HL-60 (cell line): ENCODE data around the gene NSRP1.
"Not testable (repeated sequence)": the region's sequence is repeated elsewhere in the genome, so short reads cannot be mapped to it uniquely, and the experiment has no call there.

ENCODE experiments used
- DNase-seq, 2 experiments: peaks; one replicate each; pipeline ENCODE4 v3.0.0-alpha.2; 2010 to 2020; ENCODE audit warnings: low read depth in 1 of 2, low spot score in 1 of 2
- H3K27ac ChIP-seq: fragments of 250-450 bp; sonication (Bioruptor Pico); replicated peaks from 2 replicates; pipeline ENCODE4 v1.5.1; 2020; ENCODE audit warnings: mild to moderate bottlenecking, moderate library complexity
- H3K27me3 ChIP-seq: fragments of 250-450 bp; sonication (Bioruptor Pico); 2 replicates; pipeline ENCODE4 v1.5.1; 2021; ENCODE audit warnings: mild to moderate bottlenecking, moderate library complexity; ENCODE audit not compliant: insufficient read depth, poor library complexity, severe bottlenecking
- H3K4me3 ChIP-seq: replicated peaks from 2 replicates; pipeline ENCODE4 v1.5.1; 2011; ENCODE audit warnings: mild to moderate bottlenecking, control low read depth, low read length; ENCODE audit not compliant: insufficient read depth
- GABPA ChIP-seq: IDR thresholded peaks from 2 replicates; pipeline ENCODE4 v1.6.1; 2012; ENCODE audit warnings: low read depth
- POLR2AphosphoS5 ChIP-seq: IDR thresholded peaks from 2 replicates; pipeline ENCODE4 v1.6.1; 2012; ENCODE audit warnings: low read depth
- SPI1 ChIP-seq: IDR thresholded peaks from 2 replicates; pipeline ENCODE4 v1.6.1; 2012; ENCODE audit warnings: low read depth, mild to moderate bottlenecking, borderline replicate concordance
- TF ChIP-seq, protein P1 (sequence below): IDR thresholded peaks from one replicate; pipeline ENCODE4 v1.5.1; 2011; ENCODE audit warnings: low read length, control low read depth, inconsistent platforms; ENCODE audit not compliant: insufficient read depth
- TF ChIP-seq, protein P2 (sequence below): IDR thresholded peaks from 2 replicates; pipeline ENCODE4 v1.6.1; 2012; ENCODE audit warnings: low read depth; ENCODE audit not compliant: insufficient replicate concordance

The NSRP1 gene

DNA sequence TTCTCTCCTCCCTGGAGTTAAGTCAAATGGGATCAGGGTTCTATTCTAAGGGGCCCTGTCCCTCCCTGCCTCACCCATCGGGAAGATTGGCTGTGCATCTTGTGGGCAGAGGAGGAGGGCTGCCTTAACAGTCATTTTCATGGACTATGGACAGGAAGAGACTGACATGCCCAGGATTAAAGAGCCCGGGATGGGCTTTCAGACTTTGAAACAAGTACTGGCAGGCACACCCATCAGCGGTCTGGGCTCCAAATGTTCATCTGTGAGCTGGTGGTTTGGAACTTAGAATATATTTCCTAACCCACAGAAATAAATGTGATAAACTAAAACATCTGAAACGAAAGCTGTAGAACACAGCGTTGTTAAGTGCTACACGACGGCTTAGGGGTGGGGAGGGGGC is 112.4 kb downstream of the NSRP1 start:
- no peak for DNase-seq
- H3K4me3 ChIP-seq: no peak overlapping the region
- H3K27ac ChIP-seq: no peak overlapping the region
- TF ChIP-seq, protein P1, sequence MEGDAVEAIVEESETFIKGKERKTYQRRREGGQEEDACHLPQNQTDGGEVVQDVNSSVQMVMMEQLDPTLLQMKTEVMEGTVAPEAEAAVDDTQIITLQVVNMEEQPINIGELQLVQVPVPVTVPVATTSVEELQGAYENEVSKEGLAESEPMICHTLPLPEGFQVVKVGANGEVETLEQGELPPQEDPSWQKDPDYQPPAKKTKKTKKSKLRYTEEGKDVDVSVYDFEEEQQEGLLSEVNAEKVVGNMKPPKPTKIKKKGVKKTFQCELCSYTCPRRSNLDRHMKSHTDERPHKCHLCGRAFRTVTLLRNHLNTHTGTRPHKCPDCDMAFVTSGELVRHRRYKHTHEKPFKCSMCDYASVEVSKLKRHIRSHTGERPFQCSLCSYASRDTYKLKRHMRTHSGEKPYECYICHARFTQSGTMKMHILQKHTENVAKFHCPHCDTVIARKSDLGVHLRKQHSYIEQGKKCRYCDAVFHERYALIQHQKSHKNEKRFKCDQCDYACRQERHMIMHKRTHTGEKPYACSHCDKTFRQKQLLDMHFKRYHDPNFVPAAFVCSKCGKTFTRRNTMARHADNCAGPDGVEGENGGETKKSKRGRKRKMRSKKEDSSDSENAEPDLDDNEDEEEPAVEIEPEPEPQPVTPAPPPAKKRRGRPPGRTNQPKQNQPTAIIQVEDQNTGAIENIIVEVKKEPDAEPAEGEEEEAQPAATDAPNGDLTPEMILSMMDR: no peak
- no peaks in the 10 kb centered on the region for H3K27me3 ChIP-seq

DNA sequence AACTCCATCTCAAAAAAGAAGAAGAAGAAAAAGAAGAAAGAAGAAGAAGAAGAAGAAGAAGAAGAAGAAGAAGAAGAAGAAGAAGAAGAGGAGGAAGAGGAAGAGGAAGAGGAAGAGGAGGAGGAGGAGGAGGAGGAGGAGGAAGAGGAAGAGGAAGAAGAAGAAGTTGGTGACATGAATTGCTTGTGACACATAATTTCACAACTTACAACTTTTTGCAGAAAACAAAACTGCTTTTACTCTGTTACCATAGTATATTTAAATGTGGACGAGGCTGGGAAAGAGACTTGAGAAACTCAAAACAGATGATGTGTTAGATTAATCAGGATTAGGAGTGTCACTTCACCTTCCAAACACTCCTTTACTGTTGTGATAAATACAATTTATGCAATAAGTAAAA is 113.4 kb downstream of the NSRP1 start:
- DNase-seq: peak in 1 of 2 experiments; percentile 23
- H3K4me3 ChIP-seq, H3K27me3 ChIP-seq: not testable (repeated sequence)
- peak; percentile 76 for TF ChIP-seq SPI1
- H3K27ac ChIP-seq: peak overlapping the region; percentile 33

DNA sequence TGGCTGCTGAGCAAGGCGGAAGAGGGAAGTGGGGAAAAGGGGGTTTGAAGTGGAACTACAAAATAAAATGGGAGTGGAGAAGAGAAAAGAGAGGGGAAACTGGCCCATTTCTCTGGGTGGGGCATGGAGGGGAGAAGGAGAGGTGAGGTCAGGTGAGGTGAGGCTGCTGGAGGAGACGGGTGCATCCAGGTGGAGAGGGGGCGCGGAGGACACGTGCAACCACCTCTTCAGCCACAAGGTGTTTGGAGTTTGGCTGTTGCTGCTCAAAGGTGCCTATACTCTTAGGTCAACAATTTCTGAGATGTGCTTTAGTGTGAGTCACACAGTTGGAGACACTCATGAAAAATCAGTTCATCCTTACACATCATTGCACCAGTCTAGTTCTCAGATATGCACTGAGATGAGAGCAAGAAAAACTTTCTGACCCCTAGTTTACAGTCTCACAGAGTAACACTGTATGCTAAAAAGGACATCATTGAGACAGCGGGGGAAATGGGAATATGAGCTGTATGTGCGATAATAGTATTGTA is 114.0 kb downstream of the NSRP1 start:
- no peak overlapping the region; the same call in 1 of the 2 replicates for H3K27ac ChIP-seq
- H3K27me3 ChIP-seq: peaks cover 10% of the 10 kb centered on the region
- no peak for DNase-seq
- TF ChIP-seq SPI1 (no peak), POLR2AphosphoS5 (no peak)
- TF ChIP-seq, protein P1: no peak
- H3K4me3 ChIP-seq: no peak overlapping the region

DNA sequence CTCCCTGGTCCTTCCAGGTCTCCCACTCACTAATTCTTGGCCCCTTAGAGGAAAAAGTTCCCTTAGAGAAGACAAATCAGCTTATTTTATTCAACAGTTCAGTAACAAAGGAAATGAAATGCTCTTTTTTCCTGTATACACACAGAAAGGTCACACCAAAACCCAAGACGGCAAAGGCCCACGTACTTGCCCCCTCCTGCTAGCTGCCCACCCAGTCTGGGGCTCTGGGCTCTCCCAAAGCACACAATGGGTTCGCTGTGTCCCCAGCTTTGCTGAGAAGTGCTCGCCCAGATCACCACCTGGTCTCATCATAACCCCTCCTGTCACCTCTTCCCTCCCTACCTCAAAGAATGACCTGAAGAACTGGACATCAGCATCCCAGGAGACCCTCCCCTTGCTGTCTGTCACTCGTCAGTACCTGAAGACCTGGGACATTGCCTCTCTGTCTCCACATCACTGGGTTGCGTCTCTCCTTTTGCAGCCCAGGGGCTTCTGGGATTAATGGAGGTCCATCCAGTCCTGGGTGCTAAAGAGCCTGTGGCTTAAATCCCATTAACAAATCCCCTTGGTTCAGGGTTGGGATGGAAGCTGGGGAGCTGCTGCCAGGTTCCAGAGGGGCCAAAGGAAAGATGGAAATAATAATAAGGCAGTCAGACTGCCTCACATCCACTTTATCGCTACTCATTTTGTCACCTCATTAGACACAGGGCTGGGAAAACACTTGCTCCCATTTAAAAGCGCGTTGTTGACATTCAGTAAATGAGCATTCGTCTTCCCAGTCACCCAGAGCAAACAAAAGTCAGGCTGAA is 115.6 kb downstream of the NSRP1 start:
- no peak for DNase-seq
- TF ChIP-seq SPI1: no peak
- TF ChIP-seq, protein P2, sequence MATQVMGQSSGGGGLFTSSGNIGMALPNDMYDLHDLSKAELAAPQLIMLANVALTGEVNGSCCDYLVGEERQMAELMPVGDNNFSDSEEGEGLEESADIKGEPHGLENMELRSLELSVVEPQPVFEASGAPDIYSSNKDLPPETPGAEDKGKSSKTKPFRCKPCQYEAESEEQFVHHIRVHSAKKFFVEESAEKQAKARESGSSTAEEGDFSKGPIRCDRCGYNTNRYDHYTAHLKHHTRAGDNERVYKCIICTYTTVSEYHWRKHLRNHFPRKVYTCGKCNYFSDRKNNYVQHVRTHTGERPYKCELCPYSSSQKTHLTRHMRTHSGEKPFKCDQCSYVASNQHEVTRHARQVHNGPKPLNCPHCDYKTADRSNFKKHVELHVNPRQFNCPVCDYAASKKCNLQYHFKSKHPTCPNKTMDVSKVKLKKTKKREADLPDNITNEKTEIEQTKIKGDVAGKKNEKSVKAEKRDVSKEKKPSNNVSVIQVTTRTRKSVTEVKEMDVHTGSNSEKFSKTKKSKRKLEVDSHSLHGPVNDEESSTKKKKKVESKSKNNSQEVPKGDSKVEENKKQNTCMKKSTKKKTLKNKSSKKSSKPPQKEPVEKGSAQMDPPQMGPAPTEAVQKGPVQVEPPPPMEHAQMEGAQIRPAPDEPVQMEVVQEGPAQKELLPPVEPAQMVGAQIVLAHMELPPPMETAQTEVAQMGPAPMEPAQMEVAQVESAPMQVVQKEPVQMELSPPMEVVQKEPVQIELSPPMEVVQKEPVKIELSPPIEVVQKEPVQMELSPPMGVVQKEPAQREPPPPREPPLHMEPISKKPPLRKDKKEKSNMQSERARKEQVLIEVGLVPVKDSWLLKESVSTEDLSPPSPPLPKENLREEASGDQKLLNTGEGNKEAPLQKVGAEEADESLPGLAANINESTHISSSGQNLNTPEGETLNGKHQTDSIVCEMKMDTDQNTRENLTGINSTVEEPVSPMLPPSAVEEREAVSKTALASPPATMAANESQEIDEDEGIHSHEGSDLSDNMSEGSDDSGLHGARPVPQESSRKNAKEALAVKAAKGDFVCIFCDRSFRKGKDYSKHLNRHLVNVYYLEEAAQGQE: no peak
- TF ChIP-seq, protein P1: no peak
- TF ChIP-seq GABPA: no peak
- TF ChIP-seq POLR2AphosphoS5: no peak
- Histone ChIP-seq H3K27me3 (peaks cover 22% of the 10 kb centered on the region), H3K4me3 (no peak overlapping the region), H3K27ac (no peak overlapping the region)

DNA sequence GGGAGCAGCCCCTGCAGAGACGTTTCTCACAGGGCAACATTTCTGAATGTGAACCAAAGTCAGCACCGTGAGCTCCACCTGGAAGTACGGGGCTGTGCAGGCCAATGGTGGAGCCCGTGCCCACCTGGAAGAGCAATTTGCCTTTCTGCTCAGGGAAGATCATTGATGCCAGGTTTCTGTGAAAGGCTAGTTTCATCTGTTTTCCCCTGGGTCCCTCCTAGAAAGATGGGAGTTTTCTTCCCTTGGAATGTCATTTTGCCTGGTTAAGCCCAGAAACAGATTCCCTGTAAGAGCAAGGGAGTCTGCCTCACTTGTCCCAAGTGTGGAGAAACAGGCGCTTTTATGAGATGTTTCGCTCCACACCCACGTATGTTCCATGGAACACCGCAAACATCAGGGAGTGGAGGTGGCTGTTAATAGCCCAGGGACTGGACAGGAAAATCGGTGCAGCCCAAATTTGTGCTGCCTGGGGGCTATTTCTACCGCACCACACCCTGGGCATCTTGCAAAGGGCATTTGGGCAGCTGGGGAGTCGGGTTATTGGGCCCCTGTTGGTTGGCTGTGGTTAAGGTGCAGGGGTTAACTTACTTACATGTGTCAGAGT is 116.3 kb downstream of the NSRP1 start:
- Histone ChIP-seq H3K4me3 (no peak overlapping the region), H3K27ac (no peak overlapping the region), H3K27me3 (peaks cover 22% of the 10 kb centered on the region)
- TF ChIP-seq POLR2AphosphoS5: no peak
- TF ChIP-seq, protein P1: no peak
- TF ChIP-seq, protein P2: no peak
- no peak for TF ChIP-seq GABPA
- no peak for TF ChIP-seq SPI1
- DNase-seq: no peak
